HuH-7.5 (cell line): Measurements from ENCODE around the gene DNASE1L2.
"Not testable (repeated sequence)": the region's sequence is repeated elsewhere in the genome, so short reads cannot be mapped to it uniquely, and the experiment has no call there.

Experiments used
- DNase-seq: peaks from one replicate; pipeline ENCODE4 v3.0.0; 2011; ENCODE audit warnings: low spot score

The DNASE1L2 gene

DNA sequence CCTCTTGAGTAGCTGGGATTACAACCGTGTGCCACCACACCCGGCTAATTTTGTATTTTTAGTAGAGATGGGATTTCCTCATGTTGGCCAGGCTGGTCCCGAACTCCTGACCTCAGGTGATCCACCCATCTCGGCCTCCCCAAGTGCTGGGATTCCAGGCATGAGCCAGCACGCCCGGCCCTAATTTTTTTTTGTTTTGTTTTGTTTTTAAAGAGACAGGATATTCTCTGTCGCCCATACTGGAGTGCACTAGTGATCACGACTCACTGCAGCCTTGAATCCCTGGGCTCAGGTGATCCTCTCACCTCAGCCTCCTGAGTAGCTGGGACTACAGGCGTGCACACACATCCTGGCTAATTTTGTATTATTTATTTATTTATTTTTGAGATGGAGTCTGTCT is 4.1 kb downstream of the DNASE1L2 start:
- DNase-seq = not testable (repeated sequence)

DNA sequence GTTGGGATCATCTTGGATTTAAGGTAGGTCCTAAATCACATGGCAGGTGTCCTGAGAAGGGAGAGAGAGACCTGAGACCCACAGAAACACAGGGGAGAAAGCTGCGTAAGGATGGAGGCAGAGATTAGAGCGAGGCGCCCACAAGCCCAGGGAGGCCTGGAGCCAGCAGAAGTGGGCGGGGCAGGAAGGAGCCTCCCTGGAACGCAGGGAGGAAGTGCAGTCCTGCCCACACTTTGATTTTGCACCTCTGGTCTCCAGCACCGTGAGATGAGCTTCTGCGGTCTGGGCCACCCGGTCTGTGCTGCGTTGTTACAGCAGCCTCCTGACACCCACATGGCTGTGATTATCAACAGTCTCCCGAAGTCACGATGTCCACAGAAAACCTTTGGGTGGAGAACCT is 6.4 kb downstream of the DNASE1L2 start:
- no peak for DNase-seq

DNA sequence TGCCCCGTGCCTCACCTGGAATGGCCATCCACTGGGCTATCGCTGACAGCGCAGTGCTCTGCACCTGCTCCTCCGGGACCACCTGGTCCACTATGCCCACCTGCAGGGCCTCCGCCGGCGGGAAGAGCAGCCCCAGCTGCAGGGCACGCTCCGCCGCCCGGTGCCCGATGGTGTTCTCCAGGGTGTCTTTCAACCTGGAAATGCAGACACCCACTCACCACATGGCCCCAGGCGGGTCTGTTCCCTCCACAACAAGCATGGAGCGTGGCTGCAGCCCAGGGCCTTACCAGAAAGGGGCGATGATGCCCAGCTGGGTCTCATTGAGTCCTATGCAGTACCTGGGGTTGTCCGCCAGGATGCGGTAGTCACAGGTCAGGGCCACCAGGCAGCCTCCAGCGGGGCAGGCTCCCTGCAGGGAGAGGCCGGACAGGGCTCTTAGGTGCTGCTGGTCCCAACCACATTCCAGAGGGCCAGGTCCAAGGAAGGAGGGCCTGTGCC is 6.8 kb downstream of the DNASE1L2 start:
- no peak for DNase-seq

DNA sequence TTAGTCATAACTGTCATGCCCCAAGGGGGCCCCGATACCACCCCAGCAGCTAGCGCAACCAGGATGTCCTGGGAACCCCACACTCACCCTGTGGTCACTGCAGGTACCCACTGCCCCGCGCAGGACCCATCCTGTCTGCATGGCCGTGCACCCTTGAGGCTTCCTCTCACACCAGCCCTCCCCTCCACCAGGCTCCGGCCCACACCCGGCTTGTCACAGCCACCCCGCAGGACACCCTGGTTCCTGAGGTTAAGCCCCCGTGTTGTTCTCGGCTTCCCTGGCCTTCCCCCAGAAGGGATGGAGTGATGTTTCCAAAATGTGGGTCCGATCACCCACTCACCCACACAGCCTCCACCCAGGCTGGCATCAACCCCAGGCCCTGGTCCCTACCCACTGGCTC is 7.5 kb downstream of the DNASE1L2 start:
- no peak for DNase-seq

DNA sequence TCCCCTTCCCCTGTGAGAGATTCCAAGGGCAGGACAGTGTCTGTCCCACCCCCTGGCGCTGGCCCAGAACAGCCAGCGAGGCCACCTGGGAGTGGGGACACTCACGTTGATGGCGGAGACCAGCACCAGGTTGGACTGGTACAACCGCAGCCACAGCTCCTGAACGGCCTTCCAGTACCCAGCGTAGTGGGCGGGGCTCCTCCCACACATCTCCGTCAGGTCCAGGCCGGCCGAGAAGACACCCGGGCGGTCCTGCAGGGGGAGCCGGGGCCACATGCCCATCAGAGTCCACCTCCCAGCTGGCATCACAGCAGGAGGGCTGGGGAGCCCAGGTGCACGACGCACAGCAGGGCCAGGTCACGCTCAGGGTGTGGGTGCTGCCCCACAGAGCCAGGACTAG is 8.1 kb downstream of the DNASE1L2 start:
- DNase-seq = no peak

DNA sequence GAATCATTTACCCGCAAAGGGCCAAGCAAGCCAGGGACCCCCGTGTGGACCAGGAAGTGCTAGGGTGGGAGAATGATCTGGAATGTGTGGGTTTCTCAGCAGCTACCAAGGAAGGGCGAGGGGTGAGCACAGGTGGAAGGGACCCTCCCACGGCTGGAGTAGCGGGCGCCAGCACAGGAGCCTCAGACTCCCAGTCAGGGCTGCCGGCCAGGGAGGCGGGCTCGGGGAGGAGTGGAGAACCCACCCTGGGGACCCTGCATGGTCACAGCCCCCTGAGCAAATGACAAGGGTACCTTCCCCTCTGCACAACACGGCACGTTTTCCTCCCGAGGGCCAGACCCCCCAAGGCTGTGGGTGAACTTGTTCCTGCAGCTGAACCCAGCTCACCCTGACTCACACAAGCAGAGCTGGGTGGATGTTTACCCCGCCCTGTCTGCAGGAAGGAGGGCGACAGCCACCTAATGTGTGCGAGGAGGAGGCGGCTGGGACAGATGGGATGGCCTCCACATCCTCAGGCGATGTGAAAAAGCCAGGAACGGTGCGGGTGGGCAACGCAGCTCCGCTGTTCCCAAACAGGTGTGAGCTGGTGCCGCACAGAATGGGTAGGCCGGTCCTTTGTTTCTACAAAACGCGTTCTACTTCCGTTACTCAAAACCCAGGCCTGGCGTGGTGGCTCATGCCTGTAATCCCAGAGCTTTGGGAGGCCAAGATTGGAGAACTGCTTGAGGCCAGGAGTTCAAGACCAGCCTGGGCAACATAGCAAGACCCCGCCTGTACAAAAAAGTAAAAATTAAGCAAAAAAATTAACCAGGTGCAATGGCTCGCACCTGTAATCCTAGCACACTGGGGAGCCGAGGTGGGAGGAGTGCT is 8.9 kb downstream of the DNASE1L2 start:
- DNase-seq = no peak

DNA sequence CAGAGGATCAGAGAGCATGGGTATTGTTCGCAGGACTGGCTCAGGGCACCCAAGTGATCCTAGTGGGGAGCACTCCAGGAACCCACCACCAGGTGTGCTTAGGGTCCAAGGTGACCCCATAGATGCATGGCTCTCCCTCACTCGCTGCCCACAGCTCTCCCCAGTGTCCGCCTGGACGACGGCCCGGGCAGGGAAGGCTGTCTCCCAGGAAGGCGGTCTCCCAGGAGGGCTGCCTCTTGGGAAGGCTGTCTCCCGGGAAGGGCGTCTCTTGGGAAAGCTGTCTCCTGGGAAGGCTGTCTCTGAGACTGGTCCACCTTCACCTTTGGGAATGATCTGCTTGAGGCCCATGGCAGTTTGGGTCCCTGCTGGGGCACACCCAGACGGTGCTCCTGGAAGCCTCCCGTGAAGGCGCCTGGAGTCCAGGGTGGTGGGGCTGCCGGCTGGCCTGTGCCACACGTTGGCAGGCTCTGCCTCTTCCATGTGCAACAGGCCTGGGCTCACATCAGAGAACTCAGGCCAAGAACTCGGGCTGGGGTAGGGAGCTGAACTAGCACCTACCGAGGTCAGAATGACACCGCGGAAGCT is 10.1 kb downstream of the DNASE1L2 start:
- no peak for DNase-seq

DNA sequence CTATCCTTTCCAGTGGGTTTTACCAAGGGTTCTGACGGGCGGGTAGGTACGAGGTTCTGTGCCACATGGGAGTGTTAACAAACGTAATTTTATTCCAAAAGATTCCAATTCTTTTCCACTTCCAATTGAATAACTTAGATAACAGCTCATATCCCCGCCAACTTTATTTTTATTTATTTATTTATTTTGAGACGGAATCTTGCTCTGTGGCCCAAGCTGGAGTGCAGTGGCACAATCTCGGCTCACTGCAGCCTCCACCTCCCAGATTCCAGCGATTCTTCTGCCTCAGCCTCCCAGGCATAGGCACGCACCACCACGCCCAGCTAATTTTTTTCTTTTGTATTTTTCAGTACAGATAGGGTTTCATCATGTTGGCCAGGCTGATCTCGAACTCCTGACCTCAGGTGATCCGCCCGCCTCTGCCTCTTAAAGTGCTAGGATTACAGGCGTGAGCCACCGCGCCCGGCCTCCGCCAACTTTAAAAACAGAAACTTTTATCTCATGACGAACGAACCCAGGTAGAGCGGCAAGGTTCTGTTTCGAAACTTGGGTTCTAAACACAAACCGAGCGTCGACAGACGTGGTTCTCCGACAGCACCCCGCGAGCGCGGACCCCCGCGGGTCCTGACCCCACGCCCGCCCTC is 14.5 kb downstream of the DNASE1L2 start:
- no peak for DNase-seq

DNA sequence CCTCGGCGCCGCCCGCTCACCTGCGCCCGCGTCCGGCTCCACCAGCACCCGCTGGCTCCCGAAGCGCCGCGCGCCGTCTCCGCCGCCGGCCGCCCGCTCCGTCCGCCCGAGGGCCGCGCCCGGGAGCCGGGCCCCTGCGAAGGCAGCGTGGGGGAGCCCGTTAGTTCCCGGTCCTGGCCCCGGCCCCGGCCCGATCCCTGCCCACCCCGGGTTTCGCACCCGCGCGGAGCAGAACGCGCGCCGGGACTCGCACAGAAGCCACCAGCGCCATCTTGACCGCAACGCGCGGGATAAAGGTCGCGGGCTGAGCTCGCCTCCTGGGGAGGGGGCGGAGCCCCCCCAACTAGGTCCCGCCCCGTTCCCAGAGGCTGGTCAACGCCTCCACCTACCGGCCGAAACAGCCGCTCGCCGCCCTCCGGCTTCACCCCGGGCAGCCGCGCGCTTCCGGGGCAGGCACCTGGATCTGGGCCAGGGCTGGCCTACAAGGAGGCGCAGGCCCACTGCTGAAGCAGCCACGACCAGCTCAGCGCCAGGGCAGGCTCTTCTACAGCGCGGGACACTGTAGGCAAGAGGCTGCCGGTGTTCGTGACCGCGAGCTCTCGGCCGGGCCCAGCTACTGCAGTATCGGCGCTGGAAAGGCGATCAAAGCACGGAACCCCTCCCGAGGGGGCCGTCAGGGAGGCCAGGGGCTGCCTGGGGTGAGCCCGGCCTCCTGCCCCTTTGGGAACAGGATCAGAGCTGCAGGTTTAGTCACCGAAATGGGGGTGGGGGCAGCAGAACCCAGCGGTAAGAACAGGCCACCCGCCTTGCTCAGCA is 15.3 kb downstream of the DNASE1L2 start, which contains the start of gene ECI1:
Gene ECI1 (minus strand): TSS at position 292 of the 816 bp plus-strand sequence. CDS start 21 bp downstream, at position 271.
- peak; percentile 98 for DNase-seq

DNA sequence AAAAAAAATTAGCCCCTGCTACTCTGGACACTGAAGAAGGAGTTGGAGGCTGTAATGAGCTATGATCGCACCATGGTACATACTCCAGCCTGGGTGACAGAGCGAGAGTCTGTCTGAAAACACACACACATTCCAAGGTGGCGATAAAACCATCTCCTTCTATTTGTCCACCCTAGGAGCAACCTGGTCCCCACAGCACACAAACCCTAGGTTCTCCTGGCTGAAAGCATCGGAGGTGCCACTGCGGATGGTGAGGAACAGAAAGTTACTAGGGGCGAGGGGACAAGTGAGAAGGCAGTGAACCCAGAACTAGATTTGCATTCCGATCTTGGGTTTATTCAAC is 16.5 kb downstream of the DNASE1L2 start:
- no peak for DNase-seq

DNA sequence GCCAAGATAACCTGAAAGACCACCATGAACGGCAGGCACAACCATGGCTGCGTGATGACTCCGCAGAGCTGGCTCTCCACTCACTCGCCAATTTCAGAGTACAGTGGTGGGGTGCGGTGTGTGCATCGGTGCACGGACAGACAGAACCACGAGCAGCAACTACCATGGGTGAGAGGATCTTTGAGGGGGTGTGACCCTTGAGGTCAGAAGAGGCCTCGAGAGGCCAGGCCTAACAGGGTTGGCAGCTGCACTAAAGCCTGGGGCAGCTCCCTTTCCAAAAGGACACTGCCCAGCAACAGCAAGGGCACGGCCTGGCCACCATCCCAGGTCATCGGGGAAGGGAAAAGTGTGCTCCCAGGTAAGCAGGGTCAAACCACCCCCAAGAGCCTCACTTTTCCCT is 17.0 kb downstream of the DNASE1L2 start:
- no peak for DNase-seq

DNA sequence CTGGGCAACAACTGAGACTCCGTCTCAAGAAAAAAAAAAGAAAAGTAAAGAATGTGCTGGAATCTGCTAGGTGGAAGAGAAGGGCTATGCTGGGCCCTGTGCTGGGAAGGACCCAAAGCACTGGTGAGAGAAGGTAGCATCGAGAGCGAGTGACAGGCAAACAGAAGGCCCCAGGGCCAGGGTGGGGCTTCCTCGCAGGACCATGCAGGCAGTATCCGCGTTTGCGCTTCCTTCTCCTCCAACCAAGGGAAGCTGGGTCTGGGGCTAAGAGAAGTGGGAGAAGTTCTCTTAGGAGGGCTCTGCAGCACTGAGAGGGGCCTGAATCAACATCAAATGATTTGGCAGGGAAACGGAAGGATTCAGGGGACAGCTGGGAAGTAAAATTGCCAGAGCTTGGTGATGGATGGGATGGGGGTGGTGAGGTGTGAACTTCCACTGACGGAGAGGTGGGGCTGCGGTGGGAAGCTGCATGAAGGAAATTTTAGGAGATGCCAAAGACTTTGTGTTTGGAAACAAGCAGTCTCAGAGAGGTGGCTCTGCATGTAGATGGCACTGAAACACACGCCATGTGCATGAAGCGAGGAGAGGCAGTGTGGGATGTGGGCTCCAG is 20.4 kb downstream of the DNASE1L2 start:
- DNase-seq = no peak

DNA sequence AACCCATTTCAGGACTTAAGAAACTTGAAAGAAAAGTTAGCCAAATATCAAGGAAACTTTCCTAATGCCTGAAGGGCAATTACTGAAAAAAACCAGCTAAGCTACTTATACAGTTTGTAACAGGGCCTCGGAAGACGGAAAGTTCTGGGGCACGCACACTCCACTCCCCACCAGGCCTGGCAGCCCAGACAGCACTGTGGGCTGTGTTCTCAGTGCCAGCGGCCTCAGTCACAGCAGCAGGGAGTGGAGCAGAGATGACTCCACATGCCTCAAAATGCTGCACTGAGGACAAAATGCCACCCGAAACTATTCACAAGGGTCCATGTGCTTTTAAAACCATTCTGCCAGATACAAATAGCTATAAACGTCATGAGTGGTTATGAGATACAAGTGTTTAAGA is 21.5 kb downstream of the DNASE1L2 start:
- DNase-seq = no peak

DNA sequence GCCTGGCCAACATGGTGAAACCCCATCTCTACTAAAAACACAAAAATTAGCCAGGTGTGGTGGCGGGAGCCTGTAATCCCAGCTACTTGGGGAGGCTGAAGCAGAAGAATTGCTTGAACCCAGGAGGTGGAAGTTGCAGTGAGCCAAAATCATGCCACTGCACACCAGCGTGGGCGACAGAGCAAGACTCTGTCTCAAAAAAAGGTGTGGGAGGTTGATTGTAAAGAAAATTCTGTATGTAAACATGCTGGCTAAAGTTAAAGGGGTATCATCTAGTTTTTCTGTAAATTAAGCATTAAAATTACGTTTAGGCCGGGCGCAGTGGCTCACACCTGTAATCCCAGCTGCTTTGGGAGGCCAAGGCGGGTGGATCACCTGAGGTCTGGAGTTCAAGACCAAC is 22.3 kb downstream of the DNASE1L2 start:
- not testable (repeated sequence) for DNase-seq

DNA sequence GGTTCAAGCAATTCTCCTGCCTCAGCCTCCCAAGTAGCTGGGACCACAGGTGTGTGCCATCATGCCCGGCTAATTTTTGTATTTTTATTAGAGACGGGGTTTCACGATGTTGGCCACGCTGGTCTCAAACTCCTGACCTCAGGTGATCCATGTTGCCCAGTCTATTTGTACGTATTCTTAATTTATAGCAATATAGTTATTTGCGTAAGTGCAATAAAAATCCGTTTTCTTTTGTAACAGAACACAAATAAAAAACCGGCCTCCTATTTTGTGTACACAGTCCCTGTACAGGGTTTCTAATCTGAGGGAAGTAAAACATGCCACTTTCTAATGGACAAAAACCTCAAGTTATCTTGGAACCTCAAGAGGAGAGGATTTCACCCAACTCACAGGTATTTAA is 24.0 kb downstream of the DNASE1L2 start:
- DNase-seq = no peak

DNA sequence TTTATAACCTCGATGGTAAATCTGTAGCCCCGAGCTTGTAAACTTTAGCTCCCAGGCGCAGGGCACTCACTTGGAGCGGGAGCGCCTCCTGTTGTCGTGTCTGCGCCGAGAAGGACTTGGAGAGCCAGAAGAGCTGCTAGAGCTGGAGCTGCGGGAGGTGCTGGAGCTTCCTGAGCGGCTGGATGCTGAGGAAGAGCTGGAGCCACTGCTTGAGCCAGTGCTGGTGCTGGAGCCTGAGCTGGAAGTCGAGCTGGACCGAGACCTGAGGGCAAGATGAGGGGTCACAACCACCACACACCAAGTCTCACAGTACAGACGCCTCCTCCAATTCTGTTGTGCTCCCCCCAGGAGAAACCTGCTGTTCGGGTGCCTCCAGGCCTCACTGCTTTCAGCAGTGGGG is 26.8 kb downstream of the DNASE1L2 start:
- DNase-seq = not testable (repeated sequence)

DNA sequence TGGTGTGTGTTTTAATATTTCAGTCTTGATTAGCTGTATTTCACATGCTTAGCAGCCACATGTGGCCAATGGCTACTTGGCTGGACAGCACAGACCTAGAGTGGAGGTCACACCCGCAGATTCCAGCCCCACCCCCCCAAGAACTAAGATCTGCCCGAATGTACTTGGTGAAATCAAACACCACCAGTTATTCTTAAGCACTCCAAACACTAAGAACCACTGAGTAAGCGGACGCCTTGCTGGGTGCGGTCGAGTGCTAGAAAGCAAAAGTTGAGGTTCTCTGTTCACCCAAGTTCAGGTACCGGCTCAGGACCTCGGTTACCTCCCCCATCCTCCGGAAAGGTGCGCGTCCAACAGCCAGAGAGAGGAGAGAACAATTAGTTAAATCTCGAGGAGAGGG is 30.6 kb downstream of the DNASE1L2 start:
- DNase-seq = not testable (repeated sequence)

DNA sequence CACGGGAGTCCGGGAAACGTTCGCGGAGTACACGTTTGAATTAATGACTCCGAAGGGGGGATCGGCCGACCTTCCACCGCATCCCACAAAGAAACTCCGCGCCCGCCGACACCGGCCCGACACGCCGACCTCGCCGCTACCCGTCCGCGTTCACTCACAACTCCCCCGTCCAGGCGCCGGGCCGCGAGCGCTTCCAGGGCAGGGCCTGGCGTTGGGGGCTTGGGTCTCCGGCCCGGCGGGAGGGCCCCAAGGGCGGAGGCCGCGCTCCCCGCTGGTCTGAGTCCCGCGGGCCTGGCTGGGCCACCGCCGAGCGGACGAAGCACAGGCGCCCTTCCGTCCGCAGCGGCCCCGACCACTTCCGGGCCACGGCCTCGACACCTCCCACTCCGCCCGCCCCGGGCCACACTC is 31.3 kb downstream of the DNASE1L2 start:
- not testable (repeated sequence) for DNase-seq

DNA sequence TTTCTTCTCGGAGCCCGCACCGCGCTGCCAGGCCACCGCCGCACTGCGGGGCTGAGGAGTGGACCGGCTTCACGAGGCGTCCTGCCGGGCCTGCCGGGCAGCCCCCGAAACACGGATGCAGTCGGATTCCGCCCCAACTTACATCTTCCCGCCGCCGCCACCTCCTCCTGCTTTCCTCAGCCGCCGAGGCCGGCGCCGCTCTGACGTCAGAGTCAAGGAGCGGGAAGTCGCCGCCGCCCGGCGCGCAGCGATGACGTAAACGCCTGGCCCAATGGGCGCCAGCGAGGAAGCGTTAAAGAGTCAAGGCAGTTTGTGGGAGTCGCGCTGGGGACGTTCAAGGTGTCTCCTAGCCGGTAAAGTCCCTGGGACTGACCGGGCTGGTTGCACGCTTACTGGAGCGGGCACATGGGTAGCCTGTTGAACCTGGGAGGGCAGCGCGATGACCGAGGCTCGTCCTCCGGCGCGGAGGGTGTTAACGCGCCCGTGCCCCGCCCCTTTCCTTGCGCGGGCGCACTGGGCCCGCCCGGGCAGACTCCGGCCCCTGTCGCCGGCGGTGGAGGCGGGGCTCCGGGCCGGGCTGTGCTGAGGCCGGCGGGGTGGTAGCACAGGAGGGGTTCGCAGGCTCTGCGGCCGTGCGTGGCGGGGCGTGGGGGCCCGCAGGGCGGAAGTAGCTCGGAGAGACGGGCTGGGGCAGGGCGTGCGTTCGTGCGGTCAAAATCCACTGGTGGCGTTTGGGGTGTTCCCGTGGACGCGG is 31.8 kb downstream of the DNASE1L2 start, which contains the start of gene RNPS1:
Gene RNPS1 (minus strand): TSS at position 214 of the 754 bp plus-strand sequence. CDS start 3,483 bp downstream, outside the sequence.
- peak; percentile 97 for DNase-seq

DNA sequence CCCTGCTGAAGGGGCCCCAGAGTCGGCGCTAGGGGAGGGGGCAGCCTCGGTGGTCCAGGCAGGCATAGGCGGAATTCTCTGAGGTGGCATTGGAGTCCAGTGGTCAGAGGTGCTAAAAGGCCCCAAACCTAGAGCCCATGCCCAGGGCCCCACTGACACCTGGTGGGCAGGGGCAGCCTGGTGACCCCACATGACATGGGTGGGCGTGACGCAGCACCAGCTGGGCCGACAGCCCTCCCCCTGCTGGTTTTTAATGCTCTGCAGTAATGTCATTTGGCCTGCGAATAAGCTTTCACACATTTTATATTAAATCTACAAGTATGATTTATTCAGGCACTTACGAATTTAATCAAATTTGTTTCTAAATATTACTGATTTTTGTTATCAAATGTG is 33.8 kb downstream of the DNASE1L2 start:
- DNase-seq = no peak
